Loucy (cell line): ENCODE data around the gene ARID1B.

Experiments
- H2AFZ ChIP-seq: fragments of 200-600 bp; sonication (generic); 2 replicates; pipeline ENCODE4 v1.6.0; 2016; ENCODE audit warnings: antibody characterized with exemption, mild to moderate bottlenecking, low read length, moderate library complexity
- H3F3A ChIP-seq: fragments of 200-600 bp; 2 replicates; pipeline ENCODE4 v1.6.0; 2016; ENCODE audit warnings: antibody characterized with exemption, low read depth, mild to moderate bottlenecking
- H3K27me3 ChIP-seq: fragments of 200-600 bp; sonication (generic); 2 replicates; pipeline ENCODE4 v1.6.1; 2014; ENCODE audit warnings: low read length, mild to moderate bottlenecking; ENCODE audit not compliant: insufficient read depth, poor library complexity, severe bottlenecking
- H3K36me3 ChIP-seq: fragments of 200-600 bp; sonication (generic); 2 replicates; pipeline ENCODE4 v1.6.1; 2016; ENCODE audit warnings: low read length; ENCODE audit not compliant: insufficient read depth
- H3K4me1 ChIP-seq: fragments of 200-600 bp; sonication (generic); 2 replicates; pipeline ENCODE4 v1.5.1; 2014; ENCODE audit warnings: low read length, mild to moderate bottlenecking; ENCODE audit not compliant: insufficient read depth, poor library complexity, severe bottlenecking
- H3K4me2 ChIP-seq: fragments of 200-600 bp; sonication (generic); 2 replicates; pipeline ENCODE4 v1.6.0; 2014; ENCODE audit warnings: antibody characterized with exemption, low read length, low read depth, mild to moderate bottlenecking; ENCODE audit not compliant: poor library complexity, severe bottlenecking
- H3K4me3 ChIP-seq: fragments of 200-600 bp; sonication (generic); 2 replicates; pipeline ENCODE4 v1.5.1; 2014; ENCODE audit warnings: low read length, mild to moderate bottlenecking, mixed read lengths; ENCODE audit not compliant: poor library complexity, severe bottlenecking
- H3K79me2 ChIP-seq: fragments of 200-600 bp; sonication (generic); 2 replicates; pipeline ENCODE4 v1.6.1; 2014; ENCODE audit warnings: low read length; ENCODE audit not compliant: insufficient read depth
- H3K9ac ChIP-seq: fragments of 200-600 bp; sonication (generic); 2 replicates; pipeline ENCODE4 v1.6.0; 2014; ENCODE audit warnings: mild to moderate bottlenecking, low read depth, low read length, moderate library complexity; ENCODE audit not compliant: poor library complexity, severe bottlenecking
- H3K9me2 ChIP-seq: fragments of 200-600 bp; sonication (generic); replicated peaks from 2 replicates; pipeline ENCODE4 v1.6.1; 2016; ENCODE audit warnings: low read depth, low read length, mixed read lengths
- H3K9me3 ChIP-seq: fragments of 200-600 bp; sonication (generic); 2 replicates; pipeline ENCODE4 v1.6.1; 2014; ENCODE audit warnings: mild to moderate bottlenecking, antibody characterized with exemption, low read length, low read depth; ENCODE audit not compliant: insufficient read depth
- H4K20me1 ChIP-seq: fragments of 200-600 bp; sonication (generic); 2 replicates; pipeline ENCODE4 v1.6.0; 2014; ENCODE audit warnings: antibody characterized with exemption, low read length, mild to moderate bottlenecking; ENCODE audit not compliant: insufficient read depth, poor library complexity, severe bottlenecking
- EZH2phosphoT487 ChIP-seq: fragments of 200-600 bp; IDR thresholded peaks from 2 replicates; pipeline ENCODE4 v1.6.1; 2018; ENCODE audit warnings: antibody characterized with exemption, mild to moderate bottlenecking, moderate library complexity, borderline replicate concordance
- TF ChIP-seq, protein P1 (sequence below): fragments of 200-600 bp; sonication (generic); conservative IDR thresholded peaks from 2 replicates; pipeline ENCODE4 v1.5.1; 2014; ENCODE audit warnings: mild to moderate bottlenecking, antibody characterized with exemption, low read length

Gene ARID1B

DNA sequence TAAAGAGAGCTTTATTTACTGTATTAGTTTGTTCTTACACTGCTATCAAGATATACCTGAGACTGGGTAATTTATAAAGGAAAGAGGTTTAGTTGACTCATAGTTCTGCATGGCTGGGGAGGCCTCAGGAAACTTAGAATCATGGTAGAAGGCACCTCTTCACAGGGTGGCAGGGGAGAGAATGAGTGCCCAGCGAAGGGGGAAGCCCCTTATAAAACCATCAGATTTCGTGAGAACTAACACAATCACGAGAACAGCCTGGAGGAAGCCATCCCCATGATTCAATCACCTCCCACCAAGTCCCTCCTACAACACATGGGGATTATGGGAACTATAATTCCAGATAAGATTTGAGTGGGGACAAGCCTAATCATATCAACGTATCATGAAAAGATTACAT is 27.2 kb downstream of the ARID1B start:
- H3F3A ChIP-seq = no peaks in the 10 kb centered on the region
- H3K9me3 ChIP-seq = no peaks in the 10 kb centered on the region
- H3K36me3 ChIP-seq = peaks cover 6% of the 10 kb centered on the region; the same call in 1 of the 2 replicates
- no peak overlapping the region for H2AFZ ChIP-seq
- peaks cover 100% of the 10 kb centered on the region for H3K79me2 ChIP-seq
- no peaks in the 10 kb centered on the region for H3K9me2 ChIP-seq
- H4K20me1 ChIP-seq = peaks cover 93% of the 10 kb centered on the region
- no peak overlapping the region for H3K4me2 ChIP-seq
- no peak overlapping the region for H3K9ac ChIP-seq
- no peaks in the 10 kb centered on the region for H3K27me3 ChIP-seq
- H3K4me1 ChIP-seq = peaks cover 14% of the 10 kb centered on the region
- H3K4me3 ChIP-seq = no peak overlapping the region
- TF ChIP-seq, protein P1, sequence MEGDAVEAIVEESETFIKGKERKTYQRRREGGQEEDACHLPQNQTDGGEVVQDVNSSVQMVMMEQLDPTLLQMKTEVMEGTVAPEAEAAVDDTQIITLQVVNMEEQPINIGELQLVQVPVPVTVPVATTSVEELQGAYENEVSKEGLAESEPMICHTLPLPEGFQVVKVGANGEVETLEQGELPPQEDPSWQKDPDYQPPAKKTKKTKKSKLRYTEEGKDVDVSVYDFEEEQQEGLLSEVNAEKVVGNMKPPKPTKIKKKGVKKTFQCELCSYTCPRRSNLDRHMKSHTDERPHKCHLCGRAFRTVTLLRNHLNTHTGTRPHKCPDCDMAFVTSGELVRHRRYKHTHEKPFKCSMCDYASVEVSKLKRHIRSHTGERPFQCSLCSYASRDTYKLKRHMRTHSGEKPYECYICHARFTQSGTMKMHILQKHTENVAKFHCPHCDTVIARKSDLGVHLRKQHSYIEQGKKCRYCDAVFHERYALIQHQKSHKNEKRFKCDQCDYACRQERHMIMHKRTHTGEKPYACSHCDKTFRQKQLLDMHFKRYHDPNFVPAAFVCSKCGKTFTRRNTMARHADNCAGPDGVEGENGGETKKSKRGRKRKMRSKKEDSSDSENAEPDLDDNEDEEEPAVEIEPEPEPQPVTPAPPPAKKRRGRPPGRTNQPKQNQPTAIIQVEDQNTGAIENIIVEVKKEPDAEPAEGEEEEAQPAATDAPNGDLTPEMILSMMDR = no peak

DNA sequence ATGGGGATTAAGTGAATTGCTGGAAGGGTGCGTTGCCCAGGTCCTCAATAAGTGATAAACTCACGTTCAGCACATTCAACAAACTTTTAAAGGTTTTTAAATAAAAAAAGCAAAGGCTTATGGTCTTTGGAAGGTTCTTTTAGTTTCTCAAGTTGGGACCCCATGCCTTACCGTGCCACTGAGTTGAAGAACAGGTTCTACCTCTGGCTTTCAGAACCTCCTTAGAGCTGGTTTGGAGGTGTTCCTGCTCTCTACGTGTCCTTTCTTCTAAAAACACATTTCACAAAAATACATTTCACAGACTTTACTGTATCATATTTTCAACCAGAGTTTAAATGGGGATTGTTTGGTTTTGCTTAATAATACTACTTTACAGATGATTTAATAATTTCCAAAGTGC is 29.0 kb downstream of the ARID1B start:
- Histone ChIP-seq H3K4me1 (peaks cover 17% of the 10 kb centered on the region), H3K4me3 (no peak overlapping the region), H3F3A (no peaks in the 10 kb centered on the region), H3K36me3 (peaks cover 9% of the 10 kb centered on the region; the same call in 1 of the 2 replicates), H3K9ac (no peak overlapping the region), H3K79me2 (peaks cover 100% of the 10 kb centered on the region), H3K27me3 (no peaks in the 10 kb centered on the region), H3K9me3 (no peaks in the 10 kb centered on the region), H3K4me2 (no peak overlapping the region), H4K20me1 (peaks cover 95% of the 10 kb centered on the region), H2AFZ (no peak overlapping the region), H3K9me2 (no peaks in the 10 kb centered on the region)
- TF ChIP-seq EZH2phosphoT487 = no peak
- TF ChIP-seq, protein P1 = no peak

DNA sequence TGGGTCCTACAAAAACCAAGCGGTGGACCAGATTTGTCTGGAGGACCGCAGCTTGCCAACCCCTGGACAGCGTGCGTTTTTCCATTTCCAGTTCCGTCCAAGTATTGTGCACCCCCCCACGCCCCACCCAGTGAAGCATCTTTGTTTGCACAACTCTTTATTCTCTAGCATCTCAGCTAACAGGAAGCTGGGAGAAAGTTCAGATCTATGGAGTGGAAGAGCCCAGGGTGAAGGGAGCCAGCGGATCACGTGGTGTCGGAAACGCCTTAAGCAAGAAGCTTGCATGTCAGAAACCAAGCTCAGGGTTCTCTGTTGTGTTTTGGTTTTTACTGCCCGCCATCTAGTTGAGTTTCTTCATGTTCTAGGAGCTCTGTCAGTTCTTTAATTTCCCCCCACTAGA is 29.9 kb downstream of the ARID1B start:
- Histone ChIP-seq H3K9ac (no peak overlapping the region), H3F3A (no peaks in the 10 kb centered on the region), H3K4me2 (no peak overlapping the region), H3K36me3 (peaks cover 9% of the 10 kb centered on the region; the same call in 1 of the 2 replicates), H3K9me2 (no peaks in the 10 kb centered on the region), H3K79me2 (peaks cover 100% of the 10 kb centered on the region), H3K9me3 (no peaks in the 10 kb centered on the region), H4K20me1 (peaks cover 95% of the 10 kb centered on the region), H3K27me3 (no peaks in the 10 kb centered on the region), H3K4me1 (peaks cover 17% of the 10 kb centered on the region), H2AFZ (no peak overlapping the region), H3K4me3 (no peak overlapping the region)
- TF ChIP-seq EZH2phosphoT487 = no peak
- TF ChIP-seq, protein P1 = no peak
